ENCODE data around the gene PPBP.
"Not testable (repeated sequence)": the region's sequence is repeated elsewhere in the genome, so short reads cannot be mapped to it uniquely, and the experiment has no call there.

PPBP gene

GRCh38 chr4:73978886-73979285 lies 9.1 kb downstream of the PPBP start:
- H3K4me1 ChIP-seq (ENCODE audit: control insufficient read depth, insufficient read depth, low read length, poor library complexity, severe bottlenecking): no peaks in the 10 kb centered on the region
- no peak overlapping the region for H3K27ac ChIP-seq (ENCODE audit: low read depth, low read length, severe bottlenecking)
- H3K36me3 ChIP-seq (ENCODE audit: control insufficient read depth, insufficient read depth, low read length): no peaks in the 10 kb centered on the region
- no peaks in the 10 kb centered on the region for H3K9me3 ChIP-seq (ENCODE audit: control insufficient read depth, low read length)
- H3K4me3 ChIP-seq (ENCODE audit: extremely low read depth, insufficient read depth, low read length, poor library complexity, severe bottlenecking): no peak overlapping the region

- Histone ChIP-seq H3K9me3 (ENCODE audit: control insufficient read depth, low read length) (no peaks in the 10 kb centered on the region), H3K4me1 (ENCODE audit: control insufficient read depth, insufficient read depth, low read length, poor library complexity, severe bottlenecking) (no peaks in the 10 kb centered on the region), H3K27ac (ENCODE audit: low read depth, low read length, severe bottlenecking) (no peak overlapping the region), H3K36me3 (ENCODE audit: control insufficient read depth, insufficient read depth, low read length) (no peaks in the 10 kb centered on the region), H3K4me3 (ENCODE audit: extremely low read depth, insufficient read depth, low read length, poor library complexity, severe bottlenecking) (no peak overlapping the region)
- WGBS, 2 experiments (ENCODE audit: insufficient coverage in 2 of 2): 92 to 95% methylated on average over 1 to 3 of the region's 4 CpGs
Measured at GRCh38 chr4:73976716-73977115, 11.3 kb downstream of the PPBP start.

- Histone ChIP-seq H3K4me3 (ENCODE audit: extremely low read depth, insufficient read depth, low read length, poor library complexity, severe bottlenecking) (no peak overlapping the region), H3K9me3 (ENCODE audit: control insufficient read depth, low read length) (no peaks in the 10 kb centered on the region), H3K27ac (ENCODE audit: low read depth, low read length, severe bottlenecking) (no peak overlapping the region), H3K4me1 (ENCODE audit: control insufficient read depth, insufficient read depth, low read length, poor library complexity, severe bottlenecking) (no peaks in the 10 kb centered on the region), H3K36me3 (ENCODE audit: control insufficient read depth, insufficient read depth, low read length) (no peaks in the 10 kb centered on the region)
- WGBS, 2 experiments (ENCODE audit: insufficient coverage in 2 of 2): 92 to 100% methylated on average over 2 of the region's 2 CpGs
Measured at GRCh38 chr4:73976217-73976616, 11.8 kb downstream of the PPBP start.

GRCh38 chr4:73974352-73974751 lies 13.6 kb downstream of the PPBP start:
- H3K4me1 ChIP-seq (ENCODE audit: control insufficient read depth, insufficient read depth, low read length, poor library complexity, severe bottlenecking): no peaks in the 10 kb centered on the region

GRCh38 chr4:73970945-73971344 lies 17.0 kb downstream of the PPBP start:
- no peak overlapping the region for H3K4me3 ChIP-seq (ENCODE audit: extremely low read depth, insufficient read depth, low read length, poor library complexity, severe bottlenecking)
- no peak overlapping the region for H3K27ac ChIP-seq (ENCODE audit: low read depth, low read length, severe bottlenecking)
- no peaks in the 10 kb centered on the region for H3K4me1 ChIP-seq (ENCODE audit: control insufficient read depth, insufficient read depth, low read length, poor library complexity, severe bottlenecking)
- no peaks in the 10 kb centered on the region for H3K36me3 ChIP-seq (ENCODE audit: control insufficient read depth, insufficient read depth, low read length)
- H3K9me3 ChIP-seq (ENCODE audit: control insufficient read depth, low read length): no peaks in the 10 kb centered on the region

More at GRCh38 chr4:73974352-73974751, 13.6 kb downstream of the PPBP start:
- H3K4me3 ChIP-seq (ENCODE audit: extremely low read depth, insufficient read depth, low read length, poor library complexity, severe bottlenecking): no peak overlapping the region
- no peaks in the 10 kb centered on the region for H3K9me3 ChIP-seq (ENCODE audit: control insufficient read depth, low read length)
- H3K27ac ChIP-seq (ENCODE audit: low read depth, low read length, severe bottlenecking): no peak overlapping the region
- no peaks in the 10 kb centered on the region for H3K36me3 ChIP-seq (ENCODE audit: control insufficient read depth, insufficient read depth, low read length)

- no peaks in the 10 kb centered on the region for H3K4me1 ChIP-seq (ENCODE audit: control insufficient read depth, insufficient read depth, low read length, poor library complexity, severe bottlenecking)
- H3K27ac ChIP-seq (ENCODE audit: low read depth, low read length, severe bottlenecking): no peak overlapping the region
- WGBS, 2 experiments (ENCODE audit: insufficient coverage in 2 of 2): no CpG with 5 or more reads among the region's 1 CpG
- H3K36me3 ChIP-seq (ENCODE audit: control insufficient read depth, insufficient read depth, low read length): no peaks in the 10 kb centered on the region
- H3K4me3 ChIP-seq (ENCODE audit: extremely low read depth, insufficient read depth, low read length, poor library complexity, severe bottlenecking): no peak overlapping the region
- no peaks in the 10 kb centered on the region for H3K9me3 ChIP-seq (ENCODE audit: control insufficient read depth, low read length)
Measured at GRCh38 chr4:73970011-73970410, 18.0 kb downstream of the PPBP start.

- H3K4me1 ChIP-seq (ENCODE audit: control insufficient read depth, insufficient read depth, low read length, poor library complexity, severe bottlenecking): no peaks in the 10 kb centered on the region
- no peaks in the 10 kb centered on the region for H3K9me3 ChIP-seq (ENCODE audit: control insufficient read depth, low read length)
- no peaks in the 10 kb centered on the region for H3K36me3 ChIP-seq (ENCODE audit: control insufficient read depth, insufficient read depth, low read length)
- H3K4me3 ChIP-seq (ENCODE audit: extremely low read depth, insufficient read depth, low read length, poor library complexity, severe bottlenecking): no peak overlapping the region
- no peak overlapping the region for H3K27ac ChIP-seq (ENCODE audit: low read depth, low read length, severe bottlenecking)
Measured at GRCh38 chr4:73967866-73968265, 20.1 kb downstream of the PPBP start.

- H3K4me1 ChIP-seq (ENCODE audit: control insufficient read depth, insufficient read depth, low read length, poor library complexity, severe bottlenecking): no peaks in the 10 kb centered on the region
- H3K36me3 ChIP-seq (ENCODE audit: control insufficient read depth, insufficient read depth, low read length): no peaks in the 10 kb centered on the region
- 49 to 78% methylated on average over 2 to 5 of the region's 7 CpGs for WGBS, 2 experiments (ENCODE audit: insufficient coverage in 2 of 2)
- no peak overlapping the region for H3K4me3 ChIP-seq (ENCODE audit: extremely low read depth, insufficient read depth, low read length, poor library complexity, severe bottlenecking)
- H3K27ac ChIP-seq (ENCODE audit: low read depth, low read length, severe bottlenecking): no peak overlapping the region
- peaks cover 4% of the 10 kb centered on the region for H3K9me3 ChIP-seq (ENCODE audit: control insufficient read depth, low read length)
Measured at GRCh38 chr4:73964862-73965611, 23.0 kb downstream of the PPBP start.

GRCh38 chr4:73962724-73963123 lies 25.3 kb downstream of the PPBP start:
- no peaks in the 10 kb centered on the region for H3K4me1 ChIP-seq (ENCODE audit: control insufficient read depth, insufficient read depth, low read length, poor library complexity, severe bottlenecking)
- H3K4me3 ChIP-seq (ENCODE audit: extremely low read depth, insufficient read depth, low read length, poor library complexity, severe bottlenecking): no peak overlapping the region
- peaks cover 4% of the 10 kb centered on the region for H3K9me3 ChIP-seq (ENCODE audit: control insufficient read depth, low read length)
- H3K27ac ChIP-seq (ENCODE audit: low read depth, low read length, severe bottlenecking): no peak overlapping the region
- 83 to 86% methylated on average over 1 of the region's 2 CpGs for WGBS, 2 experiments (ENCODE audit: insufficient coverage in 2 of 2)
- no peaks in the 10 kb centered on the region for H3K36me3 ChIP-seq (ENCODE audit: control insufficient read depth, insufficient read depth, low read length)

GRCh38 chr4:73959041-73959440 lies 28.9 kb downstream of the PPBP start:
- H3K36me3 ChIP-seq (ENCODE audit: control insufficient read depth, insufficient read depth, low read length); H3K27ac ChIP-seq (ENCODE audit: low read depth, low read length, severe bottlenecking); H3K9me3 ChIP-seq (ENCODE audit: control insufficient read depth, low read length); H3K4me1 ChIP-seq (ENCODE audit: control insufficient read depth, insufficient read depth, low read length, poor library complexity, severe bottlenecking); H3K4me3 ChIP-seq (ENCODE audit: extremely low read depth, insufficient read depth, low read length, poor library complexity, severe bottlenecking): not testable (repeated sequence)
- WGBS, 2 experiments (ENCODE audit: insufficient coverage in 2 of 2): no CpG with 5 or more reads among the region's 1 CpG

GRCh38 chr4:73952352-73952751 lies 35.6 kb downstream of the PPBP start:
- Histone ChIP-seq H3K27ac (ENCODE audit: low read depth, low read length, severe bottlenecking) (no peak overlapping the region), H3K4me3 (ENCODE audit: extremely low read depth, insufficient read depth, low read length, poor library complexity, severe bottlenecking) (no peak overlapping the region)
- 77 to 94% methylated on average over 3 of the region's 3 CpGs for WGBS, 2 experiments (ENCODE audit: insufficient coverage in 2 of 2)

More at GRCh38 chr4:73952352-73952751, 35.6 kb downstream of the PPBP start:
- no peaks in the 10 kb centered on the region for H3K36me3 ChIP-seq (ENCODE audit: control insufficient read depth, insufficient read depth, low read length)
- H3K4me1 ChIP-seq (ENCODE audit: control insufficient read depth, insufficient read depth, low read length, poor library complexity, severe bottlenecking): no peaks in the 10 kb centered on the region
- no peaks in the 10 kb centered on the region for H3K9me3 ChIP-seq (ENCODE audit: control insufficient read depth, low read length)

All from mesodermal cell (in vitro differentiated cells).